GM10266 (cell line): ENCODE measurements around the gene RIPK4.

Source experiments
- DNase-seq: peaks from one replicate; pipeline ENCODE4 v3.0.0; 2012; ENCODE audit errors: extremely low spot score
- CTCF ChIP-seq: IDR thresholded peaks from 2 replicates; pipeline ENCODE4 v1.5.1; 2012; ENCODE audit warnings: mild to moderate bottlenecking, low read depth; ENCODE audit not compliant: control insufficient read depth, insufficient read depth; ENCODE audit errors: missing control alignments

Gene RIPK4

GRCh38 chr21:41775149-41775472 lies 8.3 kb upstream of the RIPK4 start:
- no peak for TF ChIP-seq CTCF
- no peak for DNase-seq

- no peak for DNase-seq
- TF ChIP-seq CTCF = no peak
Measured at GRCh38 chr21:41774467-41775148, 7.8 kb upstream of the RIPK4 start.

GRCh38 chr21:41772351-41773080 lies 5.7 kb upstream of the RIPK4 start:
- DNase-seq = no peak
- TF ChIP-seq CTCF = no peak

GRCh38 chr21:41771625-41771945 lies 4.7 kb upstream of the RIPK4 start:
- DNase-seq = no peak
- TF ChIP-seq CTCF = no peak

DNA sequence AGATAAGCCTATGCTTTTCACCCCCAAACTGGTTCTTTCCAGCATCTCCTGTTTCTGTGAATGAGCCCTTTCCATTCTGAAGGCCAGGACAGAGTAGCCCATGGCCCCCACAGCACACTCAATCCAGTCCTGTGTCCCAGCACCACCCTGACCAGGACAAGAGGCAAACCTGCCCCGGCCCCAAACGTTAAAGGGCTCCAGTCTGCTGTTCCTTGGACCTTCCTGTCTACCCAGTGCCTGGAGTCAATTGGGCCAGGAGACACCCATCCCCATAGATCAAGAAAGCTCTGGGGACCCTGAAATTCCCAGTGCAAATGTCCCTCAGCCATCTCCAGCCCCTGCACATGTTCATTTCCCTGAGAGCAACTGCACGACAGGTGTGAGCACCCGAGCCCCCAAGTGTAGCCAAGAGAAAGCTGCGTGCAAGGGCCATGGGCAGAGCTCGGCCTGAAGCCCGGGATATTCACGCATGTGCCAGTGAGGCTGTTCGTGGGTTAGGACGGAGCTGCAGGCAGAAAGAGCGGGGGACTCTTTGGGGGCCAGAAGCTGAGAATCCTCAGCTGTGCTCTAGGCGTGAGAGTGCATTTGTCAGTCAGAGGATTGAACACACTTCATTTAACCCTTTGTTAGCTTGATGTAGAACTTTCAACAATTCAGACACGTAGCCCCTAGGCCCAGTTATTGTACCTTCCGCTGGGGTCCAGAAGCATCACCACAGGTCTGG lies 4.2 kb upstream of the RIPK4 start:
- DNase-seq = no peak
- TF ChIP-seq CTCF = no peak

DNA sequence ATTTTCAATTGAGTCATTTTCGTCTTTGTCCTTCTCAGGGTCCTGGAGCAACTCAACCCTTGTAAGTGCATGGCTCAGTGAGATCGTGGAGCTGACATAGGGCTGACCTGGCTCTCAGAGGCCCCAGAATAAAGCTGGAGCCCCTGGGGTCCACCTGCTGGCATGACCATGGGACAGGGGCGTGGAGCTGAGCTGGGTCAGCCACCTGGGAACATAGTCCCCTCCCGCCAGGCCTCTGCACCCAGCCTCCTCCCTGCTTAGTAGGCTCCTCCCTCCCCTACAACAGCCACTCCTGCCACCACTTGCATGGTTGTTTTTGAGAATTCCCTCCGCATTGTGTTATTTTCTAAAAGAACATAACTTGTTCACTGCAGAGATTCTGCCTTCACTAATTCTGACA lies 3.1 kb upstream of the RIPK4 start:
- TF ChIP-seq CTCF = no peak
- DNase-seq = no peak

DNA sequence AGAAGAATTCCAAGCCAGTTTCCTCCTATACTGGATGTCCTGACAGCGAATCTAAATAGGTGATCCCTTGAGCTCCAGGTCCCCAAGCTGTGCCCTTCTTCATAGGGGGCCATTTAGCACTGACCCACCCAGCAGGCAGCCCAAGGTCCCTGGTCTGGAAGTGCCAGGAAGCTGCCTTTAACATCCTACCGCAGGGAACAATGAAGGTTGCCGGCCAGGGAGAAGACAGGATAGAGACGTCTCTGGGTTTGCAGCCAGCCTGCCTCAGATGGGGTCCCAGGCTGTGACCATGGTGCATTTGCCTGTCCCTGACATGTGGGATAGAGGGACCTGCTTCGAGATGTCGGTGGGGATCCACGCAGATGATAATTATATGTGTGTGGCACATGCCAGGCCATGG lies 2.7 kb upstream of the RIPK4 start:
- no peak for TF ChIP-seq CTCF
- DNase-seq = no peak
